Naive thymus-derived CD8-positive, alpha-beta T cell (primary cell): ENCODE data around the gene SRRM4. TPM values are rescaled to one million over a fixed set of nuclear protein-coding genes. Genes with fewer than 3 reads are reported as not detected.
A peak's percentile ranks its signal among the peaks of the same experiment; 100 is the strongest.

Experiments
- ATAC-seq, 2 donors: fragments of 150-1000 bp; cut with Tn5 transposase in 1 of 2; sonication (Bioruptor Pico), chemical (Tn5 transposase) in 1 of 2; 1 replicate in 1 of 2; 2 replicates in 1 of 2; pipeline ENCODE4 v1.10.0; 2021; ENCODE audit warnings: mild to moderate bottlenecking in 2 of 2, moderate library complexity in 2 of 2
- POLR2A ChIA-PET: fragments of 350-600 bp; sonication (Branson Sonifier 250); formaldehyde crosslinking; loops from one replicate; lab custom pipeline; 2021; ENCODE audit warnings: antibody characterized with exemption; lab: Charles Lee
- DNase-seq, 10 donors: peaks; one replicate each; pipeline versions ENCODE4 v3.0.0 to v3.0.0-alpha.2; 2020 to 2022
- H3K27ac Mint-ChIP-seq, 10 donors: one replicate each; pipeline ENCODE4 v1.8.0; 2020 to 2022; ENCODE audit warnings: mild to moderate bottlenecking in 10 of 10, mixed read lengths in 10 of 10, moderate library complexity in 4 of 10, inconsistent platforms in 1 of 10
- H3K27me3 Mint-ChIP-seq, 5 donors: one replicate each; pipeline ENCODE4 v1.8.0; 2021 to 2022; ENCODE audit warnings: mixed read lengths in 5 of 5
- H3K36me3 Mint-ChIP-seq, 3 donors: one replicate each; pipeline ENCODE4 v1.8.0; 2020 to 2022; ENCODE audit warnings: mixed read lengths in 3 of 3, mild to moderate bottlenecking in 2 of 3, inconsistent platforms in 1 of 3
- H3K4me1 Mint-ChIP-seq, 4 donors: one replicate each; pipeline ENCODE4 v1.8.0; 2021 to 2022; ENCODE audit warnings: mixed read lengths in 4 of 4
- H3K4me3 Mint-ChIP-seq, 10 donors: one replicate each; pipeline ENCODE4 v1.8.0; 2020 to 2022; ENCODE audit warnings: mild to moderate bottlenecking in 10 of 10, mixed read lengths in 10 of 10, moderate library complexity in 6 of 10, inconsistent platforms in 1 of 10
- H3K9me3 Mint-ChIP-seq, 9 donors: one replicate each; pipeline ENCODE4 v1.8.0; 2020 to 2022; ENCODE audit warnings: mixed read lengths in 9 of 9, mild to moderate bottlenecking in 3 of 9, inconsistent platforms in 1 of 9, moderate library complexity in 1 of 9
- polyA plus RNA-seq, 3 donors: library from polyadenylated mRNA; unstranded; fragments of 300-500 nt; fragmentation: Illumina TruSeq; gene quantifications; one replicate each; pipeline ENCODE4 v1.2.3, GENCODE V29; 2021
- total RNA-seq, 8 experiments: library from RNA in 2 of 8; stranded (reverse) in 2 of 8; gene quantifications; one replicate each; pipeline ENCODE4 v1.2.3 and lab custom pipeline; 2021 to 2026

Gene SRRM4
- total and polyA plus RNA-seq, 5 experiments from 2014 or later = not detected

- Mint-ChIP-seq H3K4me3 (no peak overlapping the region), H3K27me3 (peaks cover 2 to 18% (median 11%) of the 10 kb centered on the region in 5 donors), H3K27ac (no peak overlapping the region), H3K9me3 (peaks cover 0 to 10% (median 2%) of the 10 kb centered on the region in 9 donors), H3K36me3 (peaks cover 0 to 5% (median 0%) of the 10 kb centered on the region in 3 donors), H3K4me1 (no peaks in the 10 kb centered on the region)
- POLR2A ChIA-PET = no interaction called here
- peak in 4 of 10 donors; percentile 2 to 7 (median 6) for DNase-seq
- ATAC-seq = no peak
Observed at GRCh38 chr12:119115296-119115905, 134.1 kb downstream of the SRRM4 start.

DNA sequence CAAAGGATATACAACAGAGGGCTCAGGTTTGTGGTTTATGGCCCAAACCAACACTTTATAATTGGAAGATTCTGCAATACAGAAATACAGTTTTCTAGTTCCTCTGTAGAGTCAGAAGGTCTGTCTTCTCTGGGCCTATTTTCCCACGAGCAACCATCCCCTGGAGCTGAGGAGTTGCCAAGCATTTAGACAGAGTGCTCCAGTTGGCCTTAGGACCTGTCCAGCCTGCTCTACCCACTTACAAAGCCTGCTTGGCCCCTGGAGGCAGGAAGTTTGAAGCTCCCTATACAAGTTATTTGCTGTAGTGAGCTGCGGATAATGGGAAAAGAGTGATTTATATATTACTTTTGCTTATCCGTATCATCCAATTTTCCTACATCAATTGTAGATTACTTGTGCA lies 136.6 kb downstream of the SRRM4 start:
- Mint-ChIP-seq H3K4me3 (no peak overlapping the region), H3K27me3 (peaks cover 0 to 13% (median 4%) of the 10 kb centered on the region in 5 donors), H3K9me3 (no peaks in the 10 kb centered on the region), H3K4me1 (no peaks in the 10 kb centered on the region), H3K36me3 (no peaks in the 10 kb centered on the region), H3K27ac (no peak overlapping the region)
- ATAC-seq = no peak
- POLR2A ChIA-PET = no interaction called here
- no peak for DNase-seq

- no peak overlapping the region for H3K27ac Mint-ChIP-seq
- DNase-seq (no peak), ATAC-seq (no peak)
- H3K4me3 Mint-ChIP-seq = no peak overlapping the region
- POLR2A ChIA-PET = no interaction called here
- H3K36me3 Mint-ChIP-seq = no peaks in the 10 kb centered on the region
- H3K4me1 Mint-ChIP-seq = no peaks in the 10 kb centered on the region
- H3K27me3 Mint-ChIP-seq = peaks cover 0 to 15% (median 4%) of the 10 kb centered on the region in 5 donors
- no peaks in the 10 kb centered on the region for H3K9me3 Mint-ChIP-seq
Observed at GRCh38 chr12:119118625-119119024, 137.3 kb downstream of the SRRM4 start.

- Mint-ChIP-seq H3K27ac (no peak overlapping the region), H3K4me1 (no peaks in the 10 kb centered on the region), H3K9me3 (peaks cover 0 to 8% (median 0%) of the 10 kb centered on the region in 9 donors), H3K36me3 (no peaks in the 10 kb centered on the region), H3K4me3 (no peak overlapping the region), H3K27me3 (peaks cover 0 to 17% (median 2%) of the 10 kb centered on the region in 5 donors)
- POLR2A ChIA-PET = no interaction called here
- DNase-seq (no peak), ATAC-seq (no peak)
Observed at GRCh38 chr12:119122047-119122446, 140.7 kb downstream of the SRRM4 start.

GRCh38 chr12:119122751-119123150 lies 141.4 kb downstream of the SRRM4 start:
- peaks cover 0 to 17% (median 2%) of the 10 kb centered on the region in 5 donors for H3K27me3 Mint-ChIP-seq
- POLR2A ChIA-PET = no interaction called here
- H3K27ac Mint-ChIP-seq = no peak overlapping the region
- H3K9me3 Mint-ChIP-seq = peaks cover 0 to 8% (median 0%) of the 10 kb centered on the region in 9 donors
- no peaks in the 10 kb centered on the region for H3K4me1 Mint-ChIP-seq
- DNase-seq = no peak
- H3K36me3 Mint-ChIP-seq = no peaks in the 10 kb centered on the region
- no peak for ATAC-seq
- no peak overlapping the region for H3K4me3 Mint-ChIP-seq

GRCh38 chr12:119128527-119128926 lies 147.2 kb downstream of the SRRM4 start:
- Mint-ChIP-seq H3K9me3 (peaks cover 3 to 29% (median 13%) of the 10 kb centered on the region in 9 donors), H3K36me3 (peaks cover 0 to 14% (median 0%) of the 10 kb centered on the region in 3 donors), H3K27ac (no peak overlapping the region), H3K4me3 (no peak overlapping the region), H3K27me3 (peaks cover 0 to 17% (median 3%) of the 10 kb centered on the region in 5 donors), H3K4me1 (no peaks in the 10 kb centered on the region)
- ATAC-seq = no peak
- DNase-seq = no peak
- POLR2A ChIA-PET = no interaction called here

DNA sequence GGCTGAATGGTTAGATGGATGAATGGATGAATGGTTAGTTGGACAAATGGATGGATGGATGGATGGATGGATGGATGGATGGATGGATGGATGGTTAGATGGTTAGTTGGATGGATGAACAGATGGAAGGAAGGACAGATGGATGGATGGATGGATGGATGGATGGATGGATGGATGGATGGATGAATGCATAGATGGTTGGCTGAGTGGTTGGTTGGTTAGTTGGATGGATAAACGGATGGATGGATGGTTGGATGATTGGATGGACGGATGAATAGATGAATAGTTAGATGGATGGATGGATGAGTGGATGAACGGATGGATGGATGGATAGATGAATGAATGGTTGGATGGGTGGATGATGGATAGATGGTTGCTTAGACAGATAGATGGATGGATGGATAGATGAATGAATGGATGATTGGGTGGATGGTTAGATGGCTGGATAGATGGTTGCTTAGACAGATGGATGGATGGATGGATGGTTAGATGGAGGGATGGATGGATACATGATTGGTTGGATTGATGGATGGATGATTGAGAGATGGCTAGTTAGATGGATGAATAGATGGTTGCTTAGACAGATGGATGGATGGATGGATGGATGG lies 148.6 kb downstream of the SRRM4 start:
- no peak for ATAC-seq
- POLR2A ChIA-PET = no interaction called here
- H3K36me3 Mint-ChIP-seq = peaks cover 0 to 14% (median 0%) of the 10 kb centered on the region in 3 donors
- DNase-seq = no peak
- H3K9me3 Mint-ChIP-seq = peaks cover 3 to 36% (median 15%) of the 10 kb centered on the region in 9 donors
- H3K4me1 Mint-ChIP-seq = no peaks in the 10 kb centered on the region
- no peak overlapping the region for H3K27ac Mint-ChIP-seq
- no peak overlapping the region for H3K4me3 Mint-ChIP-seq
- H3K27me3 Mint-ChIP-seq = peaks cover 0 to 16% (median 3%) of the 10 kb centered on the region in 5 donors

DNA sequence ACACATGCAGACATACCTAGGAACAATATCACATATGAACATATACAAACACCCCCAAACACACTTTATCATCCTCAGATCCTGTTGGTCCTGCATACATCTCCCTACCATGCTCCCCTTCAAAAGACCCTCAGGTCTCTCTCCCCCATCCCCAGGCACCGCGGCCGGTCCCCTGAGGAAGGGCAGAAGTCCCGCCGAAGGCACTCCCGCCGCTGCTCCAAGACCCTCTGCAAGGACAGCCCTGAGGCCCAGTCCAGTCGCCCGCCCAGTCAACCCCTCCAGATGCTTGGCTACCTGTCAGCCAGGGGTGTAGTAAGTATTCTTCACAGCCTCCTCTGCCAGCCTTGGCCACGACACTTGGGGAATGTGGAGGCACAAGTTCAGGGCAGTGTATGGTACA lies 149.2 kb downstream of the SRRM4 start:
- ATAC-seq (no peak), DNase-seq (no peak)
- peaks cover 0 to 11% (median 1%) of the 10 kb centered on the region in 5 donors for H3K27me3 Mint-ChIP-seq
- H3K36me3 Mint-ChIP-seq = peaks cover 0 to 14% (median 0%) of the 10 kb centered on the region in 3 donors
- POLR2A ChIA-PET = no interaction called here
- peaks cover 3 to 36% (median 17%) of the 10 kb centered on the region in 9 donors for H3K9me3 Mint-ChIP-seq
- H3K4me1 Mint-ChIP-seq = no peaks in the 10 kb centered on the region
- H3K27ac Mint-ChIP-seq = no peak overlapping the region
- H3K4me3 Mint-ChIP-seq = no peak overlapping the region

GRCh38 chr12:119134284-119135072 lies 153.1 kb downstream of the SRRM4 start:
- Mint-ChIP-seq H3K27me3 (peaks cover 0 to 16% (median 1%) of the 10 kb centered on the region in 5 donors), H3K27ac (no peak overlapping the region), H3K36me3 (peaks cover 0 to 13% (median 0%) of the 10 kb centered on the region in 3 donors), H3K9me3 (peaks cover 3 to 30% (median 12%) of the 10 kb centered on the region in 9 donors), H3K4me3 (no peak overlapping the region), H3K4me1 (no peaks in the 10 kb centered on the region)
- POLR2A ChIA-PET = no interaction called here
- ATAC-seq (no peak), DNase-seq (no peak)

DNA sequence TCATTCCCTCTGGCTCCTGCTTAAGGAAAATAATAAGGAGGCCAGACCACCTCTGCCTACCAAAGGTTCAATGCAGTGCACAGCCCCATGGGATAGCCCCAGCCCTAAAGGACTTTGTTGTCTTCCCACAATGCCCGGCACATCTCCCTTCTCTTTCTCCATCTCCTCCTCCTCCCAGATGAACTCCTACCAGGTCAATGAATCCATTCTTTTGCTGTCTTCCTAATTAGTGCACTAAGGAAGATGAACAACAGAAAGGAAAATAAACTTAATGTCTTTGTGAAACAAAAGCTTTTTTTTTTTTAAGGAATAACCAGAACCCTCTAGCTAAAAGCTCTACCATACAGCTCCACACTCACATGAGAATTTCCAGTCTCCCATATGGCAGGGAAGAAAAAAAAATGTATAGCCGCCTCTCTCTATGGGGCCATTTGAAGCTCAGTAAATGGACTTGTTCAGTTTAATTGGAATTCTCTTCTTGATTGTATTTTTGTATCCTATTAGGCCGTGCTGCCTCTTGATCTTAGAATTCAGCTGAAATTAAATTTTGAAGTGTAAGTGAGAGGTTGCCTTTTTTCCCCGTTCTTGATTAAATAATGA lies 155.6 kb downstream of the SRRM4 start:
- Mint-ChIP-seq H3K27ac (no peak overlapping the region), H3K4me3 (no peak overlapping the region), H3K36me3 (peaks cover 0 to 5% (median 0%) of the 10 kb centered on the region in 3 donors), H3K4me1 (no peaks in the 10 kb centered on the region), H3K27me3 (peaks cover 2 to 15% (median 4%) of the 10 kb centered on the region in 5 donors), H3K9me3 (peaks cover 0 to 21% (median 8%) of the 10 kb centered on the region in 9 donors)
- no peak for DNase-seq
- POLR2A ChIA-PET = no interaction called here
- no peak for ATAC-seq

DNA sequence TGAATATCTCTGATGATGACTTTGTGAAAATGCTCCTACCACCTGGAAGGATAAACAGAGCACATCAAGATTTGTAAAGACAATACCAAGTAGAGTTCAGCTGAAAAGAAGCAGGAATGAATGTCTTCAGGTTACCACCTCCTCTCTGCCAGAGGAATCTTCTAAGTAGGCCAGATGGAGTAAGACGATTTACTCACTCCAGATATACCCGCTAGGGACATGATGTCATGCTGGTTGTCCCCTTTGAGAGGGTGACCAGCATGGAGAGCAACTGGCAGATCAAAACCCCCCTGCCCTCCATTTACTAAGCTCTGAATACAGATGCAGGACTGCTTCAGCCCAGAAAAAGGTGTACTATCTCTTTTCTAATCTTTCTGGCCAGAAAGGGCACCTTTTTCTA lies 158.1 kb downstream of the SRRM4 start:
- peaks cover 0 to 6% (median 2%) of the 10 kb centered on the region in 9 donors for H3K9me3 Mint-ChIP-seq
- H3K27me3 Mint-ChIP-seq = peaks cover 5 to 17% (median 9%) of the 10 kb centered on the region in 5 donors
- DNase-seq (no peak), ATAC-seq (no peak)
- no peak overlapping the region for H3K27ac Mint-ChIP-seq
- POLR2A ChIA-PET = no interaction called here
- no peak overlapping the region for H3K4me3 Mint-ChIP-seq
- H3K36me3 Mint-ChIP-seq = no peaks in the 10 kb centered on the region
- no peaks in the 10 kb centered on the region for H3K4me1 Mint-ChIP-seq

DNA sequence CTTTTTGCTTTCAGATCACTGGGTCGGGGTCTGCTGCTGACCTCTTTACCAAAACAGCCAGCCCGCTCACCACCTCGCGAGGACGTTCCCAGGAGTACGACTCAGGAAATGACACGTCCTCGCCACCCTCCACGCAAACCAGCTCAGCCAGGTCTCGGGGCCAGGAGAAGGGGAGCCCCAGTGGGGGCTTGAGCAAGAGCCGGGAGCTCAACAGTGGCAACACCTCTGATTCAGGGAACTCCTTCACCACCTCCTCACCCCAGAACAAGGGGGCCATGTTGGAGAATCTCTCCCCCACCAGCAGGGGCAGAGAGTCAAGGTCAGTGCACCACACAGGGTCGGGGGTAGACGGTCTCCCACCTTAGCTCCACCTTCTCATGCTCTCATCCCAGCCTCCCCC lies 164.0 kb downstream of the SRRM4 start:
- Mint-ChIP-seq H3K4me3 (no peak overlapping the region), H3K27me3 (peaks cover 12 to 34% (median 18%) of the 10 kb centered on the region in 5 donors), H3K9me3 (peaks cover 0 to 8% (median 5%) of the 10 kb centered on the region in 9 donors), H3K27ac (no peak overlapping the region), H3K4me1 (no peaks in the 10 kb centered on the region), H3K36me3 (no peaks in the 10 kb centered on the region)
- DNase-seq (no peak), ATAC-seq (no peak)
- POLR2A ChIA-PET = no interaction called here
